ENCODE data around the gene RBM4. TPM values are rescaled to one million over a fixed set of nuclear protein-coding genes. Genes with fewer than 3 reads are reported as not detected.

The RBM4 gene
- polyA plus RNA-seq, 3 donors = 79.9 to 103 (median 97.5) TPM

Other genes starting within 250 kb of the RBM4 start
- gene NPAS4, start 217.7 kb upstream of the RBM4 start, polyA plus RNA-seq = under 1 TPM in 2 of 3 donors, not detected in 1; 0.06 to 0.07 TPM
- 10 to 100 TPM; 30.2 to 53.6 (median 42.9) TPM for gene MRPL11, start 199.9 kb upstream of the RBM4 start, polyA plus RNA-seq
- 10 to 100 TPM in 1 of 3 donors, 1 to 10 TPM in 2; 3.9 to 10.0 (median 5.8) TPM for gene PELI3, start 171.8 kb upstream of the RBM4 start, polyA plus RNA-seq
- gene DPP3, start 158.3 kb upstream of the RBM4 start, polyA plus RNA-seq = 10 to 100 TPM; 15.1 to 29.0 (median 18.6) TPM
- 10 to 100 TPM; 11.5 to 15.5 (median 12.3) TPM for gene BBS1, start 128.1 kb upstream of the RBM4 start, polyA plus RNA-seq
- gene ZDHHC24, start 92.7 kb upstream of the RBM4 start, polyA plus RNA-seq = 10 to 100 TPM in 2 of 3 donors, 1 to 10 TPM in 1; 8.2 to 12.2 (median 10.8) TPM
- under 1 TPM in 2 of 3 donors, not detected in 1; 0.03 to 0.15 TPM for gene ACTN3, start 91.8 kb upstream of the RBM4 start, polyA plus RNA-seq
- 10 to 100 TPM; 22.4 to 73.7 (median 40.3) TPM for gene CTSF, start 70.1 kb upstream of the RBM4 start, polyA plus RNA-seq
- gene CCDC87, start 45.6 kb upstream of the RBM4 start, polyA plus RNA-seq = under 1 TPM in 2 of 3 donors, not detected in 1; 0.04 to 0.17 TPM
- 10 to 100 TPM; 33.7 to 45.1 (median 41.2) TPM for gene CCS, start 45.5 kb upstream of the RBM4 start, polyA plus RNA-seq
- gene RBM14, start 22.1 kb upstream of the RBM4 start, polyA plus RNA-seq = 10 to 100 TPM; 21.1 to 35.3 (median 33.4) TPM
- gene RBM4B, start 39.2 kb downstream of the RBM4 start, polyA plus RNA-seq = 10 to 100 TPM in 2 of 3 donors, 1 to 10 TPM in 1; 9.5 to 13.5 (median 10.1) TPM
- 10 to 100 TPM in 1 of 3 donors, 1 to 10 TPM in 1, under 1 TPM in 1; 0.22 to 22.3 (median 1.5) TPM for gene SPTBN2, start 90.5 kb downstream of the RBM4 start, polyA plus RNA-seq
- gene RCE1, start 204.7 kb downstream of the RBM4 start, polyA plus RNA-seq = 10 to 100 TPM in 2 of 3 donors, 1 to 10 TPM in 1; 6.2 to 17.8 (median 15.3) TPM
- 10 to 100 TPM in 1 of 3 donors, 1 to 10 TPM in 2; 5.5 to 25.4 (median 7.6) TPM for gene LRFN4, start 218.4 kb downstream of the RBM4 start, polyA plus RNA-seq